ENCODE data around the gene ASIC1.
A peak's percentile ranks its signal among the peaks of the same experiment; 100 is the strongest.

ASIC1 gene

GRCh38 chr12:50061946-50062686 is 4.7 kb downstream of the ASIC1 start:
- Histone ChIP-seq H3K9ac (ENCODE audit: low read depth, low read length, poor library complexity, severe bottlenecking) (peak overlapping the region; percentile 27), H2AFZ (ENCODE audit: low read length) (no peak overlapping the region), H3K9me2 (replicated peaks; ENCODE audit: low read depth, low read length) (no peaks in the 10 kb centered on the region), H3F3A (ENCODE audit: low read depth) (no peaks in the 10 kb centered on the region), H3K4me3 (ENCODE audit: low read length, poor library complexity, severe bottlenecking) (peak overlapping the region; percentile 21), H3K4me2 (ENCODE audit: low read depth, low read length, poor library complexity, severe bottlenecking) (peak overlapping the region; percentile 44), H3K27me3 (ENCODE audit: insufficient read depth, low read length, poor library complexity, severe bottlenecking) (no peaks in the 10 kb centered on the region), H4K20me1 (ENCODE audit: insufficient read depth, low read length, poor library complexity, severe bottlenecking) (no peaks in the 10 kb centered on the region), H3K4me1 (ENCODE audit: insufficient read depth, low read length, poor library complexity, severe bottlenecking) (peaks cover 75% of the 10 kb centered on the region), H3K36me3 (ENCODE audit: insufficient read depth, low read length) (no peaks in the 10 kb centered on the region), H3K79me2 (ENCODE audit: insufficient read depth, low read length) (no peaks in the 10 kb centered on the region), H3K9me3 (ENCODE audit: insufficient read depth, low read depth, low read length) (no peaks in the 10 kb centered on the region)
- TF ChIP-seq EZH2phosphoT487 (IDR thresholded peaks at IDR 0.05; ENCODE audit: borderline replicate concordance) (no peak), CTCF (conservative IDR thresholded peaks at IDR 0.05; ENCODE audit: low read length) (no peak)

GRCh38 chr12:50062728-50063460 is 5.5 kb downstream of the ASIC1 start:
- Histone ChIP-seq H3K27me3 (ENCODE audit: insufficient read depth, low read length, poor library complexity, severe bottlenecking) (no peaks in the 10 kb centered on the region), H4K20me1 (ENCODE audit: insufficient read depth, low read length, poor library complexity, severe bottlenecking) (no peaks in the 10 kb centered on the region), H3K36me3 (ENCODE audit: insufficient read depth, low read length) (no peaks in the 10 kb centered on the region), H3K9ac (ENCODE audit: low read depth, low read length, poor library complexity, severe bottlenecking) (peak overlapping the region; percentile 27), H3K4me3 (ENCODE audit: low read length, poor library complexity, severe bottlenecking) (peak overlapping the region; percentile 21), H3F3A (ENCODE audit: low read depth) (no peaks in the 10 kb centered on the region), H3K4me1 (ENCODE audit: insufficient read depth, low read length, poor library complexity, severe bottlenecking) (peaks cover 73% of the 10 kb centered on the region), H3K9me2 (replicated peaks; ENCODE audit: low read depth, low read length) (no peaks in the 10 kb centered on the region), H2AFZ (ENCODE audit: low read length) (no peak overlapping the region), H3K9me3 (ENCODE audit: insufficient read depth, low read depth, low read length) (no peaks in the 10 kb centered on the region), H3K4me2 (ENCODE audit: low read depth, low read length, poor library complexity, severe bottlenecking) (peak overlapping the region; percentile 44), H3K79me2 (ENCODE audit: insufficient read depth, low read length) (no peaks in the 10 kb centered on the region)
- TF ChIP-seq EZH2phosphoT487 (IDR thresholded peaks at IDR 0.05; ENCODE audit: borderline replicate concordance) = no peak
- no peak; the same call in 1 of the 2 replicates for TF ChIP-seq CTCF (conservative IDR thresholded peaks at IDR 0.05; ENCODE audit: low read length)

- Histone ChIP-seq H3K36me3 (ENCODE audit: insufficient read depth, low read length) (no peaks in the 10 kb centered on the region), H3K9me3 (ENCODE audit: insufficient read depth, low read depth, low read length) (no peaks in the 10 kb centered on the region), H3F3A (ENCODE audit: low read depth) (no peaks in the 10 kb centered on the region), H3K79me2 (ENCODE audit: insufficient read depth, low read length) (no peaks in the 10 kb centered on the region), H3K4me1 (ENCODE audit: insufficient read depth, low read length, poor library complexity, severe bottlenecking) (peaks cover 47% of the 10 kb centered on the region), H3K4me3 (ENCODE audit: low read length, poor library complexity, severe bottlenecking) (no peak overlapping the region), H3K27me3 (ENCODE audit: insufficient read depth, low read length, poor library complexity, severe bottlenecking) (no peaks in the 10 kb centered on the region), H2AFZ (ENCODE audit: low read length) (peak overlapping the region; percentile 21; the same call in 1 of the 2 replicates), H3K9ac (ENCODE audit: low read depth, low read length, poor library complexity, severe bottlenecking) (peak overlapping the region; percentile 20), H3K4me2 (ENCODE audit: low read depth, low read length, poor library complexity, severe bottlenecking) (peak overlapping the region; percentile 19), H4K20me1 (ENCODE audit: insufficient read depth, low read length, poor library complexity, severe bottlenecking) (no peaks in the 10 kb centered on the region), H3K9me2 (replicated peaks; ENCODE audit: low read depth, low read length) (no peaks in the 10 kb centered on the region)
- TF ChIP-seq CTCF (conservative IDR thresholded peaks at IDR 0.05; ENCODE audit: low read length) (no peak), EZH2phosphoT487 (IDR thresholded peaks at IDR 0.05; ENCODE audit: borderline replicate concordance) (no peak)
These were observed 8.4 kb downstream of the ASIC1 start for GRCh38 chr12:50065726-50066310.
